ENCODE measurements around the gene CHST3.

The CHST3 gene

DNA sequence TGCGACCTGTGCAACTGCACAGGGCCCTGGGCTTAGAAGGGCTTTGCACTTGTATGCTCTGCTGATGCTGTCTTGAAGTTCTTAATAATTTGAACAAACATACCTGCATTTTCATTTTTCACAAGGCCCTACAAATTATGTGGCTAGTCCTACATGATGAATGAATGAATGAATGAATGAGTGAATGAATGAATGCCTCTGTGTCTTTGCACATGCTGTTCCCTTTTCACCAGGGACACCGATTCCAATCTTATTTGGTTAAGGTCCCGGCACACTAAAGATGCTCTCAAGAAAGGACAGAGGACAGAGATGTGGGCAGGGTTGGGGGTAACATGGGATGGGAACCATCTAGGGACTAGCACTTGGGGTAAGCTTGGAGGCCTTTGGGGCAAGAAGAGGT, 39.4 kb upstream of the CHST3 start:
- no peaks in the 10 kb centered on the region for H3K79me2 ChIP-seq (ENCODE audit: insufficient read depth, low read length)
- no peaks in the 10 kb centered on the region for H3K27me3 ChIP-seq (ENCODE audit: low read length)
- H3K9me2 ChIP-seq (replicated peaks; ENCODE audit: insufficient read depth, low read length) = no peaks in the 10 kb centered on the region
- H3K36me3 ChIP-seq (ENCODE audit: low read length) = no peaks in the 10 kb centered on the region
- TF ChIP-seq, protein P1, sequence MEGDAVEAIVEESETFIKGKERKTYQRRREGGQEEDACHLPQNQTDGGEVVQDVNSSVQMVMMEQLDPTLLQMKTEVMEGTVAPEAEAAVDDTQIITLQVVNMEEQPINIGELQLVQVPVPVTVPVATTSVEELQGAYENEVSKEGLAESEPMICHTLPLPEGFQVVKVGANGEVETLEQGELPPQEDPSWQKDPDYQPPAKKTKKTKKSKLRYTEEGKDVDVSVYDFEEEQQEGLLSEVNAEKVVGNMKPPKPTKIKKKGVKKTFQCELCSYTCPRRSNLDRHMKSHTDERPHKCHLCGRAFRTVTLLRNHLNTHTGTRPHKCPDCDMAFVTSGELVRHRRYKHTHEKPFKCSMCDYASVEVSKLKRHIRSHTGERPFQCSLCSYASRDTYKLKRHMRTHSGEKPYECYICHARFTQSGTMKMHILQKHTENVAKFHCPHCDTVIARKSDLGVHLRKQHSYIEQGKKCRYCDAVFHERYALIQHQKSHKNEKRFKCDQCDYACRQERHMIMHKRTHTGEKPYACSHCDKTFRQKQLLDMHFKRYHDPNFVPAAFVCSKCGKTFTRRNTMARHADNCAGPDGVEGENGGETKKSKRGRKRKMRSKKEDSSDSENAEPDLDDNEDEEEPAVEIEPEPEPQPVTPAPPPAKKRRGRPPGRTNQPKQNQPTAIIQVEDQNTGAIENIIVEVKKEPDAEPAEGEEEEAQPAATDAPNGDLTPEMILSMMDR (IDR thresholded peaks at IDR 0.05; ENCODE audit: insufficient read depth, low read length, poor library complexity, severe bottlenecking) = no peak
- TF ChIP-seq EZH2phosphoT487 (conservative IDR thresholded peaks at IDR 0.05; ENCODE audit: low read length) = no peak
- H3F3A ChIP-seq (ENCODE audit: insufficient read depth) = no peaks in the 10 kb centered on the region
- no peaks in the 10 kb centered on the region for H4K20me1 ChIP-seq (ENCODE audit: low read depth, low read length)
- H3K9me3 ChIP-seq (ENCODE audit: insufficient read depth, low read length) = no peaks in the 10 kb centered on the region
- H3K4me3 ChIP-seq (ENCODE audit: insufficient read depth, low read length, poor library complexity, severe bottlenecking) = no peak overlapping the region
- H3K27ac ChIP-seq (ENCODE audit: low read depth, low read length) = no peak overlapping the region
- no peak overlapping the region for H3K9ac ChIP-seq (ENCODE audit: low read length)
- H3K4me2 ChIP-seq (ENCODE audit: low read depth, low read length, poor library complexity, severe bottlenecking) = no peak overlapping the region
- H2AFZ ChIP-seq (ENCODE audit: low read depth, low read length, severe bottlenecking) = no peak overlapping the region

- no peak overlapping the region for H2AFZ ChIP-seq (ENCODE audit: low read depth, low read length, severe bottlenecking)
- no peaks in the 10 kb centered on the region for H3K9me2 ChIP-seq (replicated peaks; ENCODE audit: insufficient read depth, low read length)
- no peak overlapping the region for H3K4me2 ChIP-seq (ENCODE audit: low read depth, low read length, poor library complexity, severe bottlenecking)
- TF ChIP-seq EZH2phosphoT487 (conservative IDR thresholded peaks at IDR 0.05; ENCODE audit: low read length) = no peak
- TF ChIP-seq, protein P1 (IDR thresholded peaks at IDR 0.05; ENCODE audit: insufficient read depth, low read length, poor library complexity, severe bottlenecking) = no peak
- H4K20me1 ChIP-seq (ENCODE audit: low read depth, low read length) = no peaks in the 10 kb centered on the region
- H3K79me2 ChIP-seq (ENCODE audit: insufficient read depth, low read length) = no peaks in the 10 kb centered on the region
- H3K9me3 ChIP-seq (ENCODE audit: insufficient read depth, low read length) = no peaks in the 10 kb centered on the region
- no peaks in the 10 kb centered on the region for H3F3A ChIP-seq (ENCODE audit: insufficient read depth)
- H3K27me3 ChIP-seq (ENCODE audit: low read length) = no peaks in the 10 kb centered on the region
- no peak overlapping the region for H3K4me3 ChIP-seq (ENCODE audit: insufficient read depth, low read length, poor library complexity, severe bottlenecking)
- no peak overlapping the region for H3K27ac ChIP-seq (ENCODE audit: low read depth, low read length)
- H3K36me3 ChIP-seq (ENCODE audit: low read length) = no peaks in the 10 kb centered on the region
- H3K9ac ChIP-seq (ENCODE audit: low read length) = no peak overlapping the region
These were observed 37.0 kb upstream of the CHST3 start for GRCh38 chr10:71927159-71927558.

DNA sequence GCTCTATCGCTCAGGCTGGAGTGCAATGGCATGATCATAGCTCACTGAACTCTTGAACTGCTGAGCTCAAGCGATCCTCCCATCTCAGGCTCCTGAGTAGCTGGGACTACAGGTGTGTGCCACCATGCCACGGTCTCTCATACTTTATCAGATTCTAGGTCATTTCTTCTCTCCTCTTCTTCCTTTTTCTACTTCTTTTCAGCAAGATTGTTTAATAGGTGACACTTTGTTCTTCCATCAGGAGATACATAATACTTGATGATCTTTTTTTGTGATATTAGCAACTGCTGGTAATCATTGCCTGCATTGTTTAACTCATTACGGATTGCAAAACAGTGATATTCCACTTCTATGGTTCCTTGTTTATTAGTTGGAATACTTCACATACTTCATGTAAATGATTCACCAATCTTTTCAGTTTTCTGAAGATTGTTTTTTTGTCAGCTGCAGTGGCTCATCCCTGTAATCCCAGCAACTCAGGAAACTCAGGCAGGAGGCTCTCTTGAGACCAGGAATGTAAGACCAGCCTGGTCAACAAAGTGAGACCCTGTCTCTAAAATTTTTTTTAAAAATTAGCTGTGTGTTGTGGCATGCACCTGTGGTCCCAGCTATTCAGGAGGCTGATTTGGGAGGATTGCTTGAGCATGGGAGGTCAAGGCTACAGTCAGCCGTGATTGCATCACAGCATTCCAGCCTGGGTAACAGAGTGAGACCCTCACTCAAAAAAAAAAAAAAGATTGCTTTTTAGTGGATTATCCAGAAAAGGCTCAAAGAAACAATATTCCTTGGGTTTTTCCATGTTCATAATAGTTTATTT, 36.2 kb upstream of the CHST3 start:
- no peak overlapping the region for H3K4me2 ChIP-seq (ENCODE audit: low read depth, low read length, poor library complexity, severe bottlenecking)
- H3K27ac ChIP-seq (ENCODE audit: low read depth, low read length) = no peak overlapping the region
- TF ChIP-seq, protein P1 (IDR thresholded peaks at IDR 0.05; ENCODE audit: insufficient read depth, low read length, poor library complexity, severe bottlenecking) = no peak
- TF ChIP-seq EZH2phosphoT487 (conservative IDR thresholded peaks at IDR 0.05; ENCODE audit: low read length) = no peak

More for the DNA sequence above, 36.2 kb upstream of the CHST3 start:
- H3K36me3 ChIP-seq (ENCODE audit: low read length) = no peaks in the 10 kb centered on the region
- H3K9me3 ChIP-seq (ENCODE audit: insufficient read depth, low read length) = no peaks in the 10 kb centered on the region
- H2AFZ ChIP-seq (ENCODE audit: low read depth, low read length, severe bottlenecking) = no peak overlapping the region
- H3K27me3 ChIP-seq (ENCODE audit: low read length) = no peaks in the 10 kb centered on the region
- H4K20me1 ChIP-seq (ENCODE audit: low read depth, low read length) = no peaks in the 10 kb centered on the region
- H3K4me3 ChIP-seq (ENCODE audit: insufficient read depth, low read length, poor library complexity, severe bottlenecking) = no peak overlapping the region
- no peaks in the 10 kb centered on the region for H3K79me2 ChIP-seq (ENCODE audit: insufficient read depth, low read length)
- H3K9ac ChIP-seq (ENCODE audit: low read length) = no peak overlapping the region
- H3F3A ChIP-seq (ENCODE audit: insufficient read depth) = no peaks in the 10 kb centered on the region
- H3K9me2 ChIP-seq (replicated peaks; ENCODE audit: insufficient read depth, low read length) = no peaks in the 10 kb centered on the region
